Brain pericyte (primary cell): ENCODE results near the gene DNAJC5.
A peak's percentile ranks its signal among the peaks of the same experiment; 100 is the strongest.
"Not testable (repeated sequence)": the region's sequence is repeated elsewhere in the genome, so short reads cannot be mapped to it uniquely, and the experiment has no call there.

ENCODE experiments used
- DNase-seq: peaks from one replicate; pipeline ENCODE4 v3.0.0-alpha.2; 2012; ENCODE audit warnings: low read depth, low spot score

The DNAJC5 gene

GRCh38 chr20:63861365-63861934 lies 33.5 kb upstream of the DNAJC5 start, which contains the start of gene ABHD16B:
TSS of gene ABHD16B (plus strand) at chr20:63861498. CDS start at chr20:63861541, 43 bp downstream.
- DNase-seq: no peak

GRCh38 chr20:63861981-63862901 lies 32.7 kb upstream of the DNAJC5 start:
- DNase-seq: no peak

GRCh38 chr20:63863021-63863797 lies 31.7 kb upstream of the DNAJC5 start:
- DNase-seq: no peak

GRCh38 chr20:63863798-63864544 lies 31.0 kb upstream of the DNAJC5 start:
- DNase-seq: no peak

GRCh38 chr20:63864545-63864977 lies 30.4 kb upstream of the DNAJC5 start:
- DNase-seq: no peak

GRCh38 chr20:63864978-63865640 lies 29.8 kb upstream of the DNAJC5 start, which contains the start of gene TPD52L2:
TSS of gene TPD52L2 (plus strand) at chr20:63865270. CDS start at chr20:63865366, 96 bp downstream.
- DNase-seq: peak; percentile 94

- not testable (repeated sequence) for DNase-seq
Observed at GRCh38 chr20:63867042-63867441, 27.9 kb upstream of the DNAJC5 start.

- no peak for DNase-seq
Observed at GRCh38 chr20:63868264-63868663, 26.7 kb upstream of the DNAJC5 start.

- no peak for DNase-seq
Observed at GRCh38 chr20:63873477-63873971, 21.4 kb upstream of the DNAJC5 start.

GRCh38 chr20:63874241-63874640 lies 20.7 kb upstream of the DNAJC5 start:
- not testable (repeated sequence) for DNase-seq

GRCh38 chr20:63876489-63877036 lies 18.4 kb upstream of the DNAJC5 start:
- DNase-seq: no peak

GRCh38 chr20:63877755-63878470 lies 17.0 kb upstream of the DNAJC5 start:
- DNase-seq: no peak

GRCh38 chr20:63878899-63879663 lies 15.8 kb upstream of the DNAJC5 start:
- DNase-seq: no peak

GRCh38 chr20:63880901-63881300 lies 14.0 kb upstream of the DNAJC5 start:
- not testable (repeated sequence) for DNase-seq

GRCh38 chr20:63881451-63882226 lies 13.3 kb upstream of the DNAJC5 start:
- DNase-seq: no peak

GRCh38 chr20:63882257-63883200 lies 12.4 kb upstream of the DNAJC5 start:
- DNase-seq: no peak

GRCh38 chr20:63883201-63883593 lies 11.7 kb upstream of the DNAJC5 start:
- DNase-seq: no peak
